ENCODE data around the gene CAST. TPM values are rescaled to one million over a fixed set of nuclear protein-coding genes. Genes with fewer than 3 reads are reported as not detected.

CAST gene
- total RNA-seq, 2 donors from 2014 or later = 33.5 to 36.2 TPM

- no peaks in the 10 kb centered on the region for H3K27me3 ChIP-seq (ENCODE audit: control insufficient read depth, insufficient read depth, low read length, poor library complexity, severe bottlenecking)
- H3K27me3 Mint-ChIP-seq (ENCODE audit: insufficient read depth) = peaks cover under 1% of the 10 kb centered on the region
- H3K4me3 ChIP-seq (ENCODE audit: low read length) = no peak overlapping the region
- WGBS, 2 experiments (ENCODE audit: insufficient coverage in 1 of 2, insufficient read length in 1 of 2) = 89 to 100% methylated on average over 2 to 3 of the region's 3 CpGs
- no peak overlapping the region for H3K27ac Mint-ChIP-seq
- H3K4me1 Mint-ChIP-seq = no peaks in the 10 kb centered on the region
- peaks cover 2% of the 10 kb centered on the region for H3K9me3 Mint-ChIP-seq
- H3K9me3 ChIP-seq (ENCODE audit: control insufficient read depth, low read length) = no peaks in the 10 kb centered on the region
- H3K36me3 Mint-ChIP-seq (ENCODE audit: low read depth) = no peaks in the 10 kb centered on the region
- no peak overlapping the region for H3K27ac ChIP-seq (ENCODE audit: low read depth, low read length)
- TF ChIP-seq CTCF (conservative IDR thresholded peaks at IDR 0.05) = no peak
- DNase-seq = no peak
- H3K36me3 ChIP-seq (ENCODE audit: control insufficient read depth, insufficient read depth, low read length) = no peaks in the 10 kb centered on the region
- H3K4me3 Mint-ChIP-seq = no peak overlapping the region
- H3K9ac ChIP-seq (ENCODE audit: extremely low read depth, low read length, poor library complexity, severe bottlenecking) = no peak overlapping the region
- H3K4me1 ChIP-seq (ENCODE audit: control insufficient read depth, insufficient read depth, low read length) = no peaks in the 10 kb centered on the region
These were observed 37.6 kb upstream of the CAST start for GRCh38 chr5:96624596-96624995.

DNA sequence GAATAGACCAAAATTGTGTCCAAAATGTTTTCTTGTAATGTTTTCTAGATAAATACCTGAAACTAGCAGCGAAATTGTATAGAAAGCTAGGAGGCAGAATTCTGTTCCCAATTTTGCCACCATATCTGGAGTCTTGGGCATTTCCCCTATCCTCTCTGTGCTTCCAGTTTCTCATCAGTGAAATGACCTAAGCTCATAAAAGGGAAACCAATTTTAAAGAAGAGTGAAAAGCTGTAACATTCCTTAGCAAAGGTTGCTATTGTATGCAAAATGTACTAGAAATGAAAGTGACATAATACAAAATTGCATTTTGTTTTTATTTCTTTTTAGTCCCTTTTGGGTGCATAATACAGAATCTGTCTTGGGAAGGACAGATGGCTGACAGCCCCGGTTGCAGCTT lies 36.8 kb upstream of the CAST start:
- no peak overlapping the region for H3K4me3 Mint-ChIP-seq

DNA sequence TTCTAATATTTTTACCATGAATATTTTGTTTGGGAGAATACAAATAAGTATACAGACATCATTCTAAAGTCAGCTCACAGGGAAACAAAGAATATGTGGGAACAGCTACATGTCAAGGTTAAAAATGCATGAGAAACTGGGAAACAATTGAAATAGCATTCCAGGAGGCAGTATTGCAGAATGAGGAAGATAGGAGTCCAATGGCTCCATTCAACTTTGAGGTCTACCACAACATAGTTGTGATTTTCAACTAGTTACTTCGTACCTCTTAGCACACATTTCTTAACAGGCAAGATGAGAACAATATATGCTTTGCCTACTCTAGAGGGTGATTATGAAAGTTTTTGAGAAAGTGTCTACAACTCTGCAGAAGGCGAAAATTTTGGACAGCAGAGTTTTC lies 35.2 kb upstream of the CAST start:
- Histone ChIP-seq H3K27ac (ENCODE audit: low read depth, low read length) (no peak overlapping the region), H3K4me3 (ENCODE audit: low read length) (no peak overlapping the region), H3K9me3 (ENCODE audit: control insufficient read depth, low read length) (no peaks in the 10 kb centered on the region), H3K4me1 (ENCODE audit: control insufficient read depth, insufficient read depth, low read length) (no peaks in the 10 kb centered on the region), H3K36me3 (ENCODE audit: control insufficient read depth, insufficient read depth, low read length) (no peaks in the 10 kb centered on the region), H3K27me3 (ENCODE audit: control insufficient read depth, insufficient read depth, low read length, poor library complexity, severe bottlenecking) (no peaks in the 10 kb centered on the region), H3K9ac (ENCODE audit: extremely low read depth, low read length, poor library complexity, severe bottlenecking) (no peak overlapping the region)
- no peak for DNase-seq
- no peak overlapping the region for H3K4me3 Mint-ChIP-seq
- no peaks in the 10 kb centered on the region for H3K36me3 Mint-ChIP-seq (ENCODE audit: low read depth)
- TF ChIP-seq CTCF (conservative IDR thresholded peaks at IDR 0.05) = no peak
- no peak overlapping the region for H3K27ac Mint-ChIP-seq
- H3K9me3 Mint-ChIP-seq = no peaks in the 10 kb centered on the region
- H3K27me3 Mint-ChIP-seq (ENCODE audit: insufficient read depth) = no peaks in the 10 kb centered on the region
- H3K4me1 Mint-ChIP-seq = no peaks in the 10 kb centered on the region
- WGBS, 2 experiments (ENCODE audit: insufficient coverage in 1 of 2, insufficient read length in 1 of 2) = 76 to 100% methylated on average over 1 to 2 of the region's 2 CpGs

More for the DNA sequence above, 36.8 kb upstream of the CAST start:
- Mint-ChIP-seq H3K36me3 (ENCODE audit: low read depth) (no peaks in the 10 kb centered on the region), H3K9me3 (no peaks in the 10 kb centered on the region), H3K27ac (no peak overlapping the region), H3K4me1 (no peaks in the 10 kb centered on the region), H3K27me3 (ENCODE audit: insufficient read depth) (no peaks in the 10 kb centered on the region)
- TF ChIP-seq CTCF (conservative IDR thresholded peaks at IDR 0.05) = no peak
- Histone ChIP-seq H3K36me3 (ENCODE audit: control insufficient read depth, insufficient read depth, low read length) (no peaks in the 10 kb centered on the region), H3K9me3 (ENCODE audit: control insufficient read depth, low read length) (no peaks in the 10 kb centered on the region), H3K4me3 (ENCODE audit: low read length) (no peak overlapping the region), H3K27ac (ENCODE audit: low read depth, low read length) (no peak overlapping the region), H3K4me1 (ENCODE audit: control insufficient read depth, insufficient read depth, low read length) (no peaks in the 10 kb centered on the region), H3K27me3 (ENCODE audit: control insufficient read depth, insufficient read depth, low read length, poor library complexity, severe bottlenecking) (no peaks in the 10 kb centered on the region), H3K9ac (ENCODE audit: extremely low read depth, low read length, poor library complexity, severe bottlenecking) (no peak overlapping the region)
- WGBS, 2 experiments (ENCODE audit: insufficient coverage in 1 of 2, insufficient read length in 1 of 2) = 88 to 90% methylated on average over 2 of the region's 2 CpGs
- no peak for DNase-seq
